H1 (cell line): ENCODE data around the gene PTPRD. TPM values are rescaled to one million over a fixed set of nuclear protein-coding genes. Genes with fewer than 3 reads are reported as not detected.

Experiments
- CEBPB ChIP-seq: IDR thresholded peaks from 2 replicates; pipeline ENCODE4 v1.6.1; 2012; ENCODE audit warnings: low read depth, low read length
- CHD7 ChIP-seq: fragments of 300-600 bp; sonication (generic); IDR thresholded peaks from 2 replicates; pipeline ENCODE4 v1.7.1; 2012; ENCODE audit warnings: low read length, moderate library complexity, mild to moderate bottlenecking, inconsistent platforms; ENCODE audit not compliant: insufficient replicate concordance
- CTCF ChIP-seq, 3 experiments: IDR thresholded peaks; 1 replicate in 2 of 3; 2 replicates in 1 of 3; pipeline versions ENCODE4 v1.5.1 to v1.6.1; 2011; ENCODE audit warnings: low read length in 3 of 3, mild to moderate bottlenecking in 3 of 3, inconsistent platforms in 2 of 3, low read depth in 1 of 3, moderate library complexity in 1 of 3; ENCODE audit not compliant: insufficient read depth in 1 of 3; ENCODE audit errors: control extremely low read depth in 1 of 3
- JUN ChIP-seq: IDR thresholded peaks from 2 replicates; pipeline ENCODE4 v1.6.1; 2011; ENCODE audit warnings: low read depth, mild to moderate bottlenecking, improper control_type of control experiment, low read length
- NANOG ChIP-seq: IDR thresholded peaks from 2 replicates; pipeline ENCODE4 v1.6.1; 2011; ENCODE audit warnings: low read length, low read depth, mild to moderate bottlenecking, inconsistent platforms; ENCODE audit not compliant: insufficient read depth, poor library complexity, severe bottlenecking
- SIN3A ChIP-seq, 2 experiments: IDR thresholded peaks in 1 of 2; conservative IDR thresholded peaks in 1 of 2; 2 replicates each; pipeline ENCODE4 v1.6.1; 2011 to 2012; ENCODE audit warnings: low read length in 2 of 2, improper control_type of control experiment in 1 of 2, low read depth in 1 of 2, mild to moderate bottlenecking in 1 of 2
- SIRT6 ChIP-seq: IDR thresholded peaks from one replicate; pipeline ENCODE4 v1.7.1; 2012; ENCODE audit warnings: low read length, inconsistent platforms
- USF2 ChIP-seq: IDR thresholded peaks from 2 replicates; pipeline ENCODE4 v1.6.1; 2011; ENCODE audit warnings: low read length, improper control_type of control experiment
- polyA plus RNA-seq, 7 experiments: library from polyadenylated mRNA; depleted of rRNA in 3 of 7; stranded (reverse) in 5 of 7; unstranded in 2 of 7; fragments of >200 nt in 5 of 7; fragments of 200-250 nt in 2 of 7; gene quantifications; 1 replicate in 5 of 7; 2 replicates in 1 of 7; 4 replicates in 1 of 7; pipeline versions ENCODE4 v1.2.1 to v1.2.3, GENCODE V29; 2011 to 2013; ENCODE audit warnings: missing spikeins in 2 of 7, mixed read lengths in 2 of 7
- total RNA-seq: library from RNA; stranded (reverse); fragmentation: NEBNext Ultra II Directional; extraction: Animal tissue kit (Norgen Biotek cat#: 25700); gene quantifications from 2 replicates; pipeline ENCODE4 v1.2.1, GENCODE V29; 2021

Gene PTPRD
- total and polyA plus RNA-seq, 2 of the 8 experiments (the other 6 are each of a cell fraction or from before 2014, with no cell fraction given): 17.2 to 77.0 TPM

GRCh38 chr9:9819886-9820285 lies 792.9 kb downstream of the PTPRD start (continued):
- no peak for TF ChIP-seq CHD7
- no peak for TF ChIP-seq JUN
- no peak for TF ChIP-seq SIRT6
- no peak for TF ChIP-seq CTCF (IDR thresholded peaks at IDR 0.05; ENCODE audit: control extremely low read depth in 1 of 3, insufficient read depth in 1 of 3, low read depth in 1 of 3, low read length in 3 of 3)
- no peak for TF ChIP-seq CEBPB
- no peak for TF ChIP-seq USF2
- no peak for TF ChIP-seq NANOG
- TF ChIP-seq SIN3A (conservative IDR thresholded peaks at IDR 0.05 in 1 of 2, IDR thresholded peaks at IDR 0.05 in 1 of 2; ENCODE audit: low read depth in 1 of 2, low read length in 2 of 2): no peak
